Astrocyte (in vitro differentiated cells and primary cell): Measurements from ENCODE around the gene MRPS6.

Experiments
- CTCF ChIP-seq: IDR thresholded peaks from 2 replicates; pipeline ENCODE4 v1.5.1; 2011; ENCODE audit warnings: low read depth, mild to moderate bottlenecking, inconsistent platforms, low read length, moderate library complexity; ENCODE audit not compliant: insufficient read depth
- EZH2 ChIP-seq: IDR thresholded peaks from 2 replicates; pipeline ENCODE4 v1.6.1; 2012; ENCODE audit warnings: mild to moderate bottlenecking, low read length, inconsistent platforms; ENCODE audit not compliant: insufficient read depth

- TF ChIP-seq CTCF (no peak), EZH2 (no peak)
Observed at GRCh38 chr21:34071683-34072082, 1.7 kb upstream of the MRPS6 start.
